Peyer's patch (tissue), 4 donors: ENCODE data around the gene GDF11. TPM values are rescaled to one million over a fixed set of nuclear protein-coding genes. Genes with fewer than 3 reads are reported as not detected.

Experiments
- small RNA-seq, 2 donors: library from RNA; depleted of rRNA; stranded (forward); fragments of <200 nt; gene quantifications; one replicate each; pipeline ENCODE3, GENCODE V24; 2016
- total RNA-seq, 4 donors: library from RNA; depleted of rRNA; stranded (reverse); fragments of >200 nt; gene quantifications; one replicate each; pipeline ENCODE4 v1.1.0, GENCODE V29; 2016

GDF11 gene
- total RNA-seq, 4 donors from 2014 or later: 0.35 to 14.9 (median 1.1) TPM

Small RNA genes within 50 kb of the gene (small RNA-seq; reads per million reads assigned to genes)
- gene AC009779.1: 0 reads per million in 2 donors
- gene RF00017: 0 reads per million in 2 donors

Other genes with a start within 250 kb of the GDF11 start
- gene OR6C4, start 193.5 kb upstream of the GDF11 start, total RNA-seq: not detected
- not detected for gene OR2AP1, start 170.7 kb upstream of the GDF11 start, total RNA-seq
- not detected for gene OR10P1, start 106.2 kb upstream of the GDF11 start, total RNA-seq
- 10 to 100 TPM; 13.1 to 29.0 (median 27.0) TPM for gene ITGA7, start 35.2 kb upstream of the GDF11 start, total RNA-seq
- 100 to 1,000 TPM in 3 of 4 donors, 10 to 100 TPM in 1; 72.6 to 332 (median 248) TPM for gene BLOC1S1, start 27.1 kb upstream of the GDF11 start, total RNA-seq
- gene RDH5, start 22.7 kb upstream of the GDF11 start, total RNA-seq: 100 to 1,000 TPM in 1 of 4 donors, 10 to 100 TPM in 3; 47.0 to 113 (median 90.9) TPM
- 100 to 1,000 TPM; 139 to 433 (median 351) TPM for gene CD63, start 14.1 kb upstream of the GDF11 start, total RNA-seq
- gene SARNP, start 74.6 kb downstream of the GDF11 start, total RNA-seq: 10 to 100 TPM; 21.9 to 60.2 (median 44.9) TPM
- gene ORMDL2, start 74.9 kb downstream of the GDF11 start, total RNA-seq: 10 to 100 TPM in 3 of 4 donors, 1 to 10 TPM in 1; 5.0 to 31.2 (median 24.2) TPM
- gene DNAJC14, start 86.5 kb downstream of the GDF11 start, total RNA-seq: 10 to 100 TPM; 35.4 to 43.4 (median 43.0) TPM
- 10 to 100 TPM in 1 of 4 donors, 1 to 10 TPM in 3; 3.3 to 44.6 (median 5.2) TPM for gene MMP19, start 99.8 kb downstream of the GDF11 start, total RNA-seq
- gene PYM1, start 184.8 kb downstream of the GDF11 start, total RNA-seq: 10 to 100 TPM; 49.1 to 63.7 (median 52.4) TPM
- gene DGKA, start 188.0 kb downstream of the GDF11 start, total RNA-seq: 100 to 1,000 TPM; 181 to 447 (median 331) TPM
- gene PMEL, start 222.9 kb downstream of the GDF11 start, total RNA-seq: 1 to 10 TPM; 2.5 to 10.0 (median 3.0) TPM
- 10 to 100 TPM in 3 of 4 donors, 1 to 10 TPM in 1; 7.7 to 55.3 (median 13.4) TPM for gene CDK2, start 223.7 kb downstream of the GDF11 start, total RNA-seq
- 10 to 100 TPM; 70.7 to 96.6 (median 84.2) TPM for gene RAB5B, start 231.0 kb downstream of the GDF11 start, total RNA-seq